Peyer's patch (tissue), 4 donors: ENCODE results near the gene SLC38A11.

Experiments
- CTCF ChIP-seq, 6 experiments: fragments of 450-650 bp in 4 of 6; fragments of 200-600 bp in 2 of 6; sonication (generic) in 1 of 6; IDR thresholded peaks; one replicate each; pipeline ENCODE4 v1.5.1; 2017 to 2019; ENCODE audit warnings: antibody characterized with exemption in 6 of 6, mild to moderate bottlenecking in 3 of 6, moderate library complexity in 1 of 6
- POLR2A ChIP-seq, 2 donors: fragments of 450-650 bp; IDR thresholded peaks; one replicate each; pipeline ENCODE4 v1.5.1; 2017; ENCODE audit warnings: antibody characterized with exemption in 2 of 2, mild to moderate bottlenecking in 2 of 2, moderate library complexity in 2 of 2

GRCh38 chr2:164896226-164896625, 59.1 kb downstream of the SLC38A11 start:
- no peak for TF ChIP-seq CTCF (IDR thresholded peaks at IDR 0.05)
- no peak for TF ChIP-seq POLR2A (IDR thresholded peaks at IDR 0.05)
